HG02973 (cell line): Measurements from ENCODE around the gene SNAI1.
"Not testable (repeated sequence)": the region's sequence is repeated elsewhere in the genome, so short reads cannot be mapped to it uniquely, and the experiment has no call there.

Source experiments
- ATAC-seq: cut with Tn5 transposase; IDR thresholded peaks from one replicate; pipeline ENCODE4 v1.9.1; 2021; ENCODE audit warnings: moderate library complexity; ENCODE audit not compliant: unreplicated experiment

SNAI1 gene

DNA sequence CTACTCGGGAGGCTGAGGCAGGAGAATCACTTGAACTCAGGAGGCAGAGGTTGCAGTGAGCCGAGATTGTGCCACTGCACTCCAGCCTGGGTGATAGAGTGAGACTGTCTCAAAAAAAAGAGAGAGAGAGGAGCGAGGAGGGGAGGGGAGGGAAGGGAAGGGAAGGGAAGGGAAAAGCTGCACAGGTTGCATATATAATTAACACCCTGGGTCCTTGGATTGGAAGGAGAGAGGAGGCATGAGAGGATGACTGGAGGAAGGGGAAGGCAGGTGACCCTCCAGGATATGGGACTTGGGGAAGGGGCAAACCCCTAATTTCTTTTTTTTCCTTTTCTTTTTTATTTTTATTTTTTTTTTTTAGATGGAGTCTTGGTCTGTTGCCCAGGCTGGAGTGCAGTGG is 28.8 kb downstream of the SNAI1 start:
- not testable (repeated sequence) for ATAC-seq

DNA sequence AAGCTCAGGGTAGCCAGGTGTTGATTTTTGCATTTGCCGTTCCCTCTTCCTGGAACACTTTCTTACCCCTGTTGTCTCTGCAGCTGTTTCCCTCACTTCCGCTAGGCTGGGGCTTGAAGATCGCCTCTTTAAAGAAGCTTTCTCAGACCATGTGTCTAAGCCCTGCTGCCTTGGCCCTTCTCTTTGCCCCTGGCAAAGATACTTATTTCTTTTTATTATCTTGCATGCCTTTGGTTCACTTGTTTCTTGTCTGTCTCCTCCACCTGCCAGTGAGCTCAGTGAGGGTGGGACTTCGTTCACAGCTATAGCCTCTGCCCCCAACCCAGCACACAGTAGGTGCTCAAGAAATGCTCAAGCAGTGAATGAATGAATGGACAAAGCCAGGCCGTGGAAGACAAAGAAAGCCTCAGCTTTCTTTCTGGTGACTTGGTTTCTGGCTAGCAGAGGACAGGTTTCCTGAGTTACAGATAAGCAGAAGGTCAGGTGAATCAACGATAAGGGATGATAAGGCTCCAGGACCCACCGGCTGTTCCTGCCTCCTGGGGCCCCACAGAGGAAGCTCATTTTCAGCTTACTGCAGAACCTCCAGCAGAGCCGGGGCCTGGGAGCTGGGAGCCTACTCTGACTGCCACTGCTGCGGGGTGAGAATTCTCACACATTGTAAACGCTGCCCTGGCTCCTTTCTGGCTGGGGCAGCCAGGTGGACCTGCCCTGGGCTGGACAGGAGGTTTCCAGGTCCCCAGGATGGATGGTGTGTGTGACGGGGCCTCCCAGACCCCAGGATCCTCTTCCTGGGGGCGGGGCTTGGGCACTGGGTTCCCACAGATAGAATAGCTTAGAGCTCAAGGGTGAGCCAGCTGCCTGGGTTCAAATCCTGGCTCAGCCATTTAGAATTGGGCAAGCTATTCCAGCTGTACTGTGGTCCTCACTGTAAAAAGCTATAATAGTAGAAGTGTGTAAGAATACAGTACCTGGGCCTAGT is 29.8 kb downstream of the SNAI1 start:
- ATAC-seq: no peak

DNA sequence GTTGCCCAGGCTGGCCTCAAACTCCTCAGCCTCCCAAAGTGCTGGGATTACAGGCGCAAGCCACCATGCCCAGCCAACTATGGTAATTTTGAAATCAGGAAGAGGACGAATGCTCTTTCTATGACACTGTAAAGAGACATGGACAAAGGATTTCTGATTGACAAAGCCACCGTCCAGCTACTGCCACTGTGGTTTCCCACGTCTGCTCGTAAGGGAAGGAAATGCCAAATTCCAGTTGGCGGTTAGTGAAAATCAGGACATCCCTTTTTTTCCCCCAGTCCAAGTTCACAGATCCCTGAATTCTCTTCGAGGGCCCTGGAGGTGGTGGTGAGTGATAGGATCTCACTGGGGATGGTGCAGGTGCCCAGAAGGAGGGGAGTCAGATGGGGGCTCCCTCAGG is 31.2 kb downstream of the SNAI1 start:
- ATAC-seq: no peak

DNA sequence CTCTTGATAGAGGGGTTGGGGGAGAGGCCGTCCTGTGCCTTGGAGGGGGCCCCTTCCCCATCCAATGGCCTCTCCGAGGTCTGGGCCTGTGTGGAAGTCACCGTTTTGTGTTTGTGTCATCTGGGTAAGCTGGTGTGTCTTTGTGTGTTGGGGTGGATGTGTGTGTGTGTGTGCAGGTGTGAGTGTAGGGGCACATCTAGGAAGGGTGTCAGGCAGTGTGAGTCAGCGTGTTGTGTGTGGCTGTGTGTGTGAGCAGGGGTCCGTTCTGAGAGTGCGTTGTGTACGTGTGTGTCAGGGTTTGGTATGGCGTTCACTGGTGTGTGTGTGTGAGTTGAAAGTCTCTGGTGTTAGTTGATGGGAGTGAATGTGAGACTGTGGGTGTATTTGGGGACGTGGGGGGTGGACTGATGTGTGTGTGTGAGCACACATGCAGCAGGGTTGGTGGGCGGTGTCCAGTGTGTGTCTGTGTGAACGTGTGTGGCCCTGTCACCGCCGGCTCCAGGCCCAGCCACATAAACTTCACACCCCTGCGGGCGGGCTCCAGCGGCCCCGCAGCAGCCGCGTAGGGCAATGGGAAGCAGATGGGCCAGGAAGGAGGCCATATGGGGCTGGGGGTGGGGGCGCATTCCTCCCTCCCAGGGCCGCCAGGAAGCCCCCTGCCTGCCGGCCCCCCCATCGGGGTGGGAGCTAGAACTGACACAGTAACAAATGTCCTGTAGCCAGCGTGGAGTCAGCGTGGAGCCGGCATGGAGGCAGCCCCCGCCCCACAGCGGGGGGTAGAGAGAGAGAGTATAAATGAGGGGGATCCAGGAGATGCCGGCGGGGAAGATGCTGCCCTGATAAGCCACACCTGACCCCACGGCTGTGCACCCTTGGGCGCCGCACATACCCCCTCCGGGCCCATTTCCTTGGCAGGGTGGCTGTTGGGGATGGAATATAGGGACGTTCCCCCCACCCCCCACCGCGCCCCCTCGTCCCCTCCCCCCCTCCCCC is 32.1 kb downstream of the SNAI1 start:
- no peak for ATAC-seq

DNA sequence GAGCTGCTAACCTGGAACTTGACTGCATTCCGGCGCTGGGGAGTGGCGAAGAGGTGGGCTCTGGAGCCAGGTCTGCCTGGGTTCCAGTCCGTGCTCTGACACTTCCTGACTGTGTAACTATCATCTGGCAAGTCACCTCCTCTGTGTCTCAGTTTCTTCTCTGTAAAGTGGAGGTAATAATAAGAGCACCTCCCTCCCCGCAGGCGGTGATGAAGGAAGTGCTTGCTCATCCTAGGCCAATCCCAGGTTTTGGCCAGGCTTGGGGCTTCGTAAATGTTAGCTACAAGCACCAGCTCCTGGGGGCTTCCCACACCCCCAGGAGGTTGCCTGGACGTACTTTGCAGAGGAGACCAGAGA is 32.8 kb downstream of the SNAI1 start:
- ATAC-seq: no peak

DNA sequence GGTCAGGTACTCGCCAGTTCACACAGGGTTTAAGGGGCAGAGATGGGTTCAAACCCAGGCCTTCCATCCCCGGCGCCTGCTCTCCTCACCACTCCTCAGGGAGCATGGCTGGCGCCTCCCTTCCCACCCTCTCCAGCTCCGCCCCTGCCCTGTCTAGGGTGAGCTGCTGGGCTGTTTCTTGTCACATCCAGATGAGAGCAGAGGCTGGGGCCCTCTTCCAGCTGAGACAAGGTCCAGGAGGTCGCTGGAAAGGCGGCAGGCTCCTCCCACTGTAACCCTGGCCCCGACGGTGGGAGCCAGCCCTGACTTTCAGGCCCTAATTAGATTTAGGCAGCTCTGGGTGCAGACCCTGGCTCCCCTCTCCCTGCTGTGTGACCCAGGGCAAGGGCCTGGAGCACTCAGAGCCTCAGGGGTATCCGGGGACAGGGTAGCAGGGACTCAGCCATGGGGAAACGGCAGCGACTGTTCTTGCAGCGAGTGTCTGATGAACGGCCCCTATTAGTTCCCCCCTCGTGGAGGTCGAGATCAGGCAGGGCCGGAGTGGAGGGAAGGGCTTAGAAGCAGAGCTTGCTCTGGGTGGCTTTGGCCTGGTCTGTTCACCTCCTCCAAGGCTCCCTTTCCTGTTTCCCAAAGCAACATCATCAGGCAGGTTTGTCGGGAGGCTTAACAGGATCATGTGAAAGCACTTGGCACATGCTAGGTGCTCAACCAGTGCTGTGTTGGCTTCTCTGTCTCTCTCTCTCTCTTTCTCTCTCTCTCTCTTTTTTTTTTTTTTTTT is 33.4 kb downstream of the SNAI1 start:
- no peak for ATAC-seq

DNA sequence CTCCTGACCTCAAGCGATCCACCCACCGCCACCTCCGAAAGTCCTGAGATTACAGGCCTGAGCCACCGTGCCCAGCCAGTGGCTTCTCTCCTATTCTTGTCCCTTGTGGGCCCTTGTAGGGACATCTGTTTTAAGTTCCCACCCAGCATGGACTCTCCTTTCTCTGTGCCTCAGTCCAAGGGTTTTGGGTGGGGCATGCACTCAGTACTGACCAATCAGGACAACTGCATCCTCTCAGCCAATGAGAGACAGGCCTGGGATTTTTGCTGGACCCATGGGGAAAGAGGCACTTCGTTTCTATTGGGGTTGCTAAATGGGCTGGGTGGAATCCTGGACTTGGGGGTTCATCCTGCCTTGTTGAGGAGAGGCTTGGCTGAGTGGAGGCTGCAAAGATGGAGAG is 34.4 kb downstream of the SNAI1 start:
- no peak for ATAC-seq

DNA sequence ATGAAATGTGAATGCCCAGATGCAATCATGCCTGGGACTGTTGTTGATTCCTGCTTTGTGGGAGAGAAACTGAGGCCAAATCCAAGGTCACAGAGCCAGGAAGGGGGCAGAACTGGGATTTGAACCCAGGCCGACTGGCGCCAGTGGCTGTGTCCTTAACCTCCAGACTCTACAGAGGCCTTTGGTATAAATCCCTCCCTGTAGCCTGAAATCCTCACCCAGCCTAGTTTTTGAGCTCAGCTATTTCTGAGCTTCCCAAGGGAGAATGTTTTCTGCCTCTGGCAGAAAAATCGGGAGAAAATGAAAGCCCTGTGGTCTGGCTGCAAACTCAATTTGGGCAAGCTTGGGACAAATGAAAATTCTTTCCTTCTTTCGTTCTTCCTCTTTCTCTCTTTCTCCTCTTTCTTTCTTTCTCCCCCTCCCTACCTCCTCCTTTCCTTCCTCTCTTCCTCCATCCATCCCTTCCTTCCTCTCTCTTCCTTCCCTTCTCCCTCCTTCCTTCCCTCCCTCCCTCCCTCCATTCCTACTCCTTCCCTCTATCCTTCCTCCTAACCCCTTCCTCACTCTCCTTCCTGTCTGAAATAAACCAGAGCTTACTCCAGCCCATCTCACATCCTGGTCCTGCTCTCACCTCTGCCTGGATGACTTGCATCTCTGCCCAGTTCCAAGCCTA is 34.9 kb downstream of the SNAI1 start:
- ATAC-seq: no peak

DNA sequence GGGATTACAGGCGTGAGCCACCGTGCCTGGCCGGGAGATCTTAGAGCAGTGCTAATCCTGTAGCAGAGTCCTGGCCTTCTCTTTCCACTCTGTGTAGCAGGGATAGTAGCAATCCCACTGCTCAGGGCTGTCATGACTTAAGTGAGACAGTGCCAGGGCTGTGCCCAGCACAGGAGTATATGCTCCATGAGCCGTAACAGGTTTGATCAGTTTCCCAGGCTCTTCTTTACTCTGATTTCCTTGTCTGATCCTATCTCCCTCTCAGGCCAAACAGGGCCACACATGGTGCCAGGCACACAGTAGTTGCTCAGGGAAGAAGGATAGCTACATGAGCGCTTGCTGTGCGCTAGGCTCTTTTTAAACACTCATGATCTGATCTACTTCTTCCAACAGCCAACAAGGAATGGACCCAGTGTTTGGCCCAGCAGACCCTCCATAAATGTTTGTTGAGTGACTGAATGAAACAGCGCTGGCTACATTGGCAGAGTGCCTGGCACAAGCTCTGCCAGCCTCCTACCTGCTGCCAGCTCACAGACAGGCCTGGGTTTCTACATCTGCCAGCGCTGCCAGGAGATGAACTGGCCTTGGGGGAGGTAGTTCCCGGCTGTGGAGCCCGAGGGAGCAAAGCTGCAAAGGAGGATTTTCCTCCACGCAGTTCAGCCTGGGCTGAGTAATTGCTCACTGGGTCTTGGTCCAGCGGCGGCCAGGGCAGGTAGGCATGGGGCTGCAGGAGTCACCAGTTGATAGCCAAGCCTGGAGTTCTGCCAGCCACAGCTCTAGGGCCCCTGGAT is 36.9 kb downstream of the SNAI1 start:
- no peak for ATAC-seq

DNA sequence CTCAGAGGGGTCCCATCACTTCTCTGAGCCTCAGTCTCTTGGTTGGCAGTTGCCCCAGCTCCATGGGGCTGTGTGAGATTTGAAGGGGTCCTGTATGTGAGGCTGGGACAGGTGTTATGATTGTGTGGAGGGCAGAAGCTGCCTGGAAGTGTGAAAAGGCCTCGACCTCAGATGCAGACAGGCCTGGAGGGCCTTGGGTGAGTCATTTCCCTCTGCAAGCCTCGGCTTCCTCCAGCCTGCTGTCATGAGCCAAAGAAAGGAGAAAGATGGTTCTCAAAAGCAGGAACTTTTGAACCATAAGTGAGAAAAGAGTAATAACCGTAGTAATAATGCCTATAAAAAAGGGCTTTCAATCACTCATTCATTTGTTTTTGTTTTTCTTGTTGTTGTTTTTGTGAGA is 37.5 kb downstream of the SNAI1 start:
- no peak for ATAC-seq

DNA sequence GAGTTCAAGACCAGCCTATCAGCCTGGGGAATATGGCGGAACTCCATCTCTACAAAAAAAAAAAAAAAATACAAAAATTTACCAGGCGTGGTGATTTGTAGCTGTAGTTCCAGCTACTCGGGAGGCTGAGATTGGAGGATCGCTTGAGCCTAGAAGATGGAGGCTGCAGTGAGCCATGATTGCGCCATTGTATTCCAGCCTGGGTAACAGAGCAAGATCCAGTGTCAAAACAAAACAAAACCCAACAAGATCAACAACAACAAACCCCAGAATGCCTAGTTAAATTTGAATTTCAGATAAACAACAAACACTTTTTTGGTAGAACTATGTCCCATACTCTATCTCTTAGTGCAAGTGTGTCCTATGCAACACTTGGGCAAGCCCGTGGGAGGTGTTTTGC is 39.9 kb downstream of the SNAI1 start:
- no peak for ATAC-seq

DNA sequence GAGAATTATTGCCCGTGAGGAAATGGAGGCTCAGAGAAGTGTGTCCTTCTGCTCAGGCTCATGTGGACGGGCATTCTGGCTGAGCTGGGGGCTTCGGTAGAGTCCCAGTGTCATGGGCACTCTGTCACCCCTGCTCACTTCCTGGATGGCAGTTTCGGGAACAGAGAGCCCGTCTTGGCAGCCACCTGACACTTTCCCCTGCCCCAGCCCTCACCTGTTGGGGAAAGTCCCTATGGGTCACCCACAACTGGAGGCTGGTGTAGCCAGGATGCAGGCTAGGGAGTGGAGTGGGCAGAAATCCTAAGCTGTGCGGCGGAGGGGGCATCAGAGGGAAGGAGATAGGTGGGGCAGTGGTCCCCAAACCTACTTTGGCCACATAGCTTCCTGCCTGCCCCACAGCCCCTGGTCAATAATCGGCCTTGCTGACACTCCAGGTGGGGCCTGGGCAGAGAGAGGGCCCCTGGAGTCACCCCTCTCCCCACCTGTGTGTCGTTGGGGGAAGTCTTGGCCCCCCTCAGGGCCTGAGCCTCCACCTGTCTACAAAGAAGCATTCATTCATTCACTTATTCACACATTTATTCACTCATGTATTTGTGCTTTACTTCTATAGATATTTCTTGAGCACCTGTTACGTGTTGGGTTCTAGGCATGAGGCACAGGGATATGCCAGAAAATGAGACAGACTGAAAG is 40.5 kb downstream of the SNAI1 start:
- ATAC-seq: no peak

DNA sequence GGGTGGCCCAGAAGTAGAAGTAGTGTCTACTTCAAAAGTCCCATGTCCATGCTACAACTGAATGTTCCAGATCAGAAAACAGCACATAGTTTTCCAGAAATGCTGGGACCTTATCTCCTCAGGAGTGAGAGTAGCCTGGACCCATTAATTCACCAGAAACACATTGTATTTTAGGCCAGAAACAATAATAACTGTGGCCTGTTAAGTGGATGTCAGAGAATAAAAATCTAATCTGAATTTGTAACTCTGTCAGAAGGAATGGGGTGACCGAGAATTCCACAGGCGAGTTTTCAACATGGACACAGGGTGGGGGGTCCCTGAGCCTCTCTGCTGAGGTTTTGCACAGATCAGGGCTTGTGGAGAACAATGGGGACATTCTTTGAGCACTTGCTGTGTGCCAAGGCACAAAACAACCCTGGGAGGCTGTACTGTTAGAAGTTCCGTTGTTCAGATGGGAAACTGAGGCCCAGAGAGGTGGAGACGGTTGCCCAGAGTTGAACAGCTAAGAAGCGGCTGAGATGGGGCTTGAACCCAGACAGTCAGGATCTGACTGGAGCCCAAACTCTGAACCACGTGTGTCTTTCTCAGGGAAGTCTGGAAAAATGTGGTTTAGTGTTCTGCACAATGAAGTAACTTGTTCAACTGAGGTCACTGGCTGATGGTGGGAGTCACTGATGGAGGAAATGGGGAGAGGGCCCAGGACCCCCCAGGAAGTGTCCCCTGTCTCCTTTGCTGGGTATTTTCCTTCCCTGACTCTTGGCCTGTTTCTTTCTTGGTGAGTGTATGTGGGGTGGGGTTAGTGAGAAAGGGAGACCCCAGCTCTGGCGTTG is 44.2 kb downstream of the SNAI1 start:
- no peak for ATAC-seq

DNA sequence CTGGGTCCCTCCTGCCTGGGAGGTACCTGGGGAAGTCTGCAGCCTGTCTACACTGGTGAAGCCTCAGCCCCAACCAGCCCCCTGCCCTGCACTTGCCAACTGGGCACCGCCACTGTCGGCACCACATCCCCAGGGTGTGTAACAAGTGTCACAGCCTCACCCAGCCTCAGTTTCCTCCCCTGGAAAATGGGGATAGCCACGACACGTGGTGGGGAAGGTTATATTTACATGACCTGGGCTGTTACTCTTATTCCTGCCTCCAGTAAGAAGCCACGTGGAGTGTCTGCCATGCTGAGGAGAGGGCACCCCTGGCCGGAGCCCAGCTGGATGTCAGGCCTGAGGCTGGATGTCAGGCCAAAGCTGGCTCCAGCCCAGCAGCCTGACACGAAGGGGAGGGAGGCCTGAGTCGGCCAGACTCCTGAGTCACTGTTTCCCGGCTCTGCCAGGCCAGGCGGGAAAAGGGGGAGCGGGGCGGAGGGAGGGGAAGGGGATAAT is 44.9 kb downstream of the SNAI1 start:
- no peak for ATAC-seq

DNA sequence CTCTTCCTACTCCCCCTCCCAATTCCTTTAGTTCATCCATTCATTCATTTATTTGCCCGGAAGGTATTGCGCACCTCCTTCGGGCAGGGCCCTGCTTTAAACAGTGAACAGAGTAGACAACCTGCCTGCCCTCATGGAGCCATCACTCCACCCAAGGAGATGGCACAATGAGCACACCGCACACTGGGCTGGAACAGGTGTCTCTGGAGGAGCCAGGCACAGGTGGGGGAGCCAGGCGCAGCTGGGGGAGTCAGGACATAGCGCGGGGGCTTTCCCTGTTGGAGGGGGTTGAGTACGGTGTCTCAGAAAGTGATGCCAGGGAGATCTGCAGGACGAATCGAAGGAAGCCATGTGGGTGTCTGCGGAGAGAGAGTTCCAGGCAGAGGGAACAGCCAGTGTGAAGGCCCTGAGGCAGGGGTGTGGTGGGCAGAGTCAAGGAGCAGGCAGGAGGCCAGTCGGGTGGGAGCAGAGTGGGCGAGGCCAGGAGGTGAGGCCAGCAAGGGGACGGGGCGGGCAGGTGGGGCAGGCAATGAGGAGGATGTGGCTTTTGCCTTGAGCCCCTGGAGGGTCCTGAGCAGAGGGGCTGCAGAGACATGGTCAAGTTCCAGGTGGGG is 46.4 kb downstream of the SNAI1 start:
- no peak for ATAC-seq

DNA sequence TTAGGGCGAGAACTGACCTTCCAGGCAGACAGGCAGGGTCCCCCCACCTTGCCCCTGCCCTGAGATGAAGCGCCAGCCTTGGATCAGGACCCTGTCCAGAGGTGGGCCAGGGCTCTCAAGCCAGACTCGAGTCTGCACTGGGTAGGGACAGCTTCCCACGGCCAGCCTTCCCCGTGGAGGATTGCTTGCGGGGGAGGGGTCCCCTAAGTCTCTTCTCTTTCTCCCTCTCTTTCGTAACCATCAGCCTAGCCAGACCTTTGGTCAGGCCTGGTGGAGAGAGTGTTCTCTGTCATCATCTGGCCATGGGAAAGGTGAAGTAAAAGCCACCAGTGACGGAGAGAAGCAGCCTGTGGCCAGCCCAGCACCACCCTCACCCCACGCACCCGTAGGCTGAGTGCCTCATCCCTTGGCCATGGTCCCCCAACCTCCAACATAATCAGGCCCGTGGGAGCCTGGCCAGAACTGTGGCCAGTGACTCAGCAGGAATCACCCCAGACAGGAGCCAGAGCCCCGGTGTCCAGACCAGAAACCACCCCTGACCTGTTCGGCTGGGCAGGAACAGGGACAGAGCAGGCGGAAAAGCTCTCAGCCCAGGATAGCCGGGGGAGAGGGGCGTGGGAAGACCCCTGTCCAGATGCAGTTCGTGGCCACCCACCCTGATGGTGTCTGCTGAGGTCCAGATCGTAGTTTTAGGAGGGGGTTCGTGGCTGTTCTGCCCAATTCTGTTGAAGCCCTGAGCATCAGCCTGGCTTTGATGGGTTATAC is 47.1 kb downstream of the SNAI1 start:
- ATAC-seq: no peak
